ENCODE measurements around the gene TMTC4.

The TMTC4 gene

DNA sequence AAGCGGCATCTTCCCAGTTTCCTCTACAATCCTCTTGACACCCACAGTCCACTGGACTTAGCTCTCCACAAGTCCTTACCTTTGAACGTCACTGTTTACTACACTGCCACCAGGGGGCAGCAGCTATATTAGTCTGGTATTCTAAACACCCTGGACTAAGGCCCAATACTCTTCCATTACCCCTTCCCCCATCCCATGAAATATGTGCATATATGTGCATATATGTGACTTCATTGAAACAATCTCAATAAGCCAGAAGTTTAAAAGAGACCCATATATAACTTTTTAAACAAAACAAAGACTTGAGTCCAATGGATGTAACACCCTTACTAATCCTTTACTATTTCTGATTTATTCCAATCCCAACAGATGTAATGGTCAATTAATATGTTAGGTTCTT is 101.5 kb downstream of the TMTC4 start:
- TF ChIP-seq POLR2A (IDR thresholded peaks at IDR 0.05; ENCODE audit: extremely low read depth, insufficient read length) = no peak
- TF ChIP-seq, protein P1, sequence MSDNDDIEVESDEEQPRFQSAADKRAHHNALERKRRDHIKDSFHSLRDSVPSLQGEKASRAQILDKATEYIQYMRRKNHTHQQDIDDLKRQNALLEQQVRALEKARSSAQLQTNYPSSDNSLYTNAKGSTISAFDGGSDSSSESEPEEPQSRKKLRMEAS (IDR thresholded peaks at IDR 0.05; ENCODE audit: low read depth, low read length) = no peak
- TF ChIP-seq, protein P2, sequence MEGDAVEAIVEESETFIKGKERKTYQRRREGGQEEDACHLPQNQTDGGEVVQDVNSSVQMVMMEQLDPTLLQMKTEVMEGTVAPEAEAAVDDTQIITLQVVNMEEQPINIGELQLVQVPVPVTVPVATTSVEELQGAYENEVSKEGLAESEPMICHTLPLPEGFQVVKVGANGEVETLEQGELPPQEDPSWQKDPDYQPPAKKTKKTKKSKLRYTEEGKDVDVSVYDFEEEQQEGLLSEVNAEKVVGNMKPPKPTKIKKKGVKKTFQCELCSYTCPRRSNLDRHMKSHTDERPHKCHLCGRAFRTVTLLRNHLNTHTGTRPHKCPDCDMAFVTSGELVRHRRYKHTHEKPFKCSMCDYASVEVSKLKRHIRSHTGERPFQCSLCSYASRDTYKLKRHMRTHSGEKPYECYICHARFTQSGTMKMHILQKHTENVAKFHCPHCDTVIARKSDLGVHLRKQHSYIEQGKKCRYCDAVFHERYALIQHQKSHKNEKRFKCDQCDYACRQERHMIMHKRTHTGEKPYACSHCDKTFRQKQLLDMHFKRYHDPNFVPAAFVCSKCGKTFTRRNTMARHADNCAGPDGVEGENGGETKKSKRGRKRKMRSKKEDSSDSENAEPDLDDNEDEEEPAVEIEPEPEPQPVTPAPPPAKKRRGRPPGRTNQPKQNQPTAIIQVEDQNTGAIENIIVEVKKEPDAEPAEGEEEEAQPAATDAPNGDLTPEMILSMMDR (IDR thresholded peaks at IDR 0.05; ENCODE audit: low read depth, low read length) = peak; percentile 79
- TF ChIP-seq MYC (IDR thresholded peaks at IDR 0.05; ENCODE audit: low read depth, low read length) = no peak
- no peak overlapping the region for H3K4me3 ChIP-seq (ENCODE audit: low read depth, low read length)
- DNase-seq (ENCODE audit: low read depth) = peak; percentile 82

DNA sequence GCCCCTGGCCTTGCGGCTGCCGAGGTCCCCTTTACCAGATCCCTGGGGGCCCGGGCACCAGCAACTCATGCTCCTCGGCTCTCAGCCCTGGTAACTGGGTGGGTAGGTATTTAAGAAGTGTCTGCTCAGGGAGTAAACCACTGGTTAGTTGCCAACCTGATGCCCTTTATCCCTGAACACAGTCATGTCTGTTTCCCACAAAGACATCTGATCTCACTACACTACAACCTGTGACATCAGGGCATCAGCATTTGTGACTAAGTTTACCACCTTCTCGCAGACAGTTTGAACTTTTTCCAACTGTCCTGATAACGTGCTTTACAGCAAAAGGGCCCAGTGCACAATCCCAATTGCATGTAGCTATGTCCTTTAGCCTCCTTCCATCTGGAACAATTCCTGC is 108.1 kb downstream of the TMTC4 start:
- H3K4me3 ChIP-seq (ENCODE audit: low read depth, low read length) = no peak overlapping the region
- TF ChIP-seq, protein P1 (IDR thresholded peaks at IDR 0.05; ENCODE audit: low read depth, low read length) = no peak
- TF ChIP-seq, protein P2 (IDR thresholded peaks at IDR 0.05; ENCODE audit: low read depth, low read length) = no peak
- TF ChIP-seq MYC (IDR thresholded peaks at IDR 0.05; ENCODE audit: low read depth, low read length) (no peak), POLR2A (IDR thresholded peaks at IDR 0.05; ENCODE audit: extremely low read depth, insufficient read length) (no peak)
- DNase-seq (ENCODE audit: low read depth) = no peak

DNA sequence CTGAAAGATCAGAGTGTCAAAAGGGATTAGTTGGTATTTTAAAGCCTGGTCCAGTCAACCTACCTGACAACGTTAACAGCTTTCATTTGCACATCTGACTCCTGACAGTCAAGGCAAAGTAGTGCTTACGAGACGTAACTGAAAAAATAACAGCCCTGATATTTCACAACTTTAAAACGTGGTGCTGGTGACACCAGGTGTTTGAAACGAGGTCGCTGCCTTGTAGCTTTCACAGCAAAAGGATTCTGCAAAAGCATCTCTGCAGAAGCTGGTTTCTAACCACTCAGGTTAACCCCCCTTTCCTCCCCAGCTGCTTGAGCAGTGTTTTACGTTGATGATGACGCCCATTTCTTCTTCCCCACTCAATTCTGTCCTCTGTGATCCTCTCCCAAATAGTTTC is 109.3 kb downstream of the TMTC4 start:
- H3K4me3 ChIP-seq (ENCODE audit: low read depth, low read length) = no peak overlapping the region
- DNase-seq (ENCODE audit: low read depth) = no peak
- TF ChIP-seq POLR2A (IDR thresholded peaks at IDR 0.05; ENCODE audit: extremely low read depth, insufficient read length) = no peak
- TF ChIP-seq, protein P1 (IDR thresholded peaks at IDR 0.05; ENCODE audit: low read depth, low read length) = no peak
- TF ChIP-seq MYC (IDR thresholded peaks at IDR 0.05; ENCODE audit: low read depth, low read length) = no peak
- TF ChIP-seq, protein P2 (IDR thresholded peaks at IDR 0.05; ENCODE audit: low read depth, low read length) = no peak

DNA sequence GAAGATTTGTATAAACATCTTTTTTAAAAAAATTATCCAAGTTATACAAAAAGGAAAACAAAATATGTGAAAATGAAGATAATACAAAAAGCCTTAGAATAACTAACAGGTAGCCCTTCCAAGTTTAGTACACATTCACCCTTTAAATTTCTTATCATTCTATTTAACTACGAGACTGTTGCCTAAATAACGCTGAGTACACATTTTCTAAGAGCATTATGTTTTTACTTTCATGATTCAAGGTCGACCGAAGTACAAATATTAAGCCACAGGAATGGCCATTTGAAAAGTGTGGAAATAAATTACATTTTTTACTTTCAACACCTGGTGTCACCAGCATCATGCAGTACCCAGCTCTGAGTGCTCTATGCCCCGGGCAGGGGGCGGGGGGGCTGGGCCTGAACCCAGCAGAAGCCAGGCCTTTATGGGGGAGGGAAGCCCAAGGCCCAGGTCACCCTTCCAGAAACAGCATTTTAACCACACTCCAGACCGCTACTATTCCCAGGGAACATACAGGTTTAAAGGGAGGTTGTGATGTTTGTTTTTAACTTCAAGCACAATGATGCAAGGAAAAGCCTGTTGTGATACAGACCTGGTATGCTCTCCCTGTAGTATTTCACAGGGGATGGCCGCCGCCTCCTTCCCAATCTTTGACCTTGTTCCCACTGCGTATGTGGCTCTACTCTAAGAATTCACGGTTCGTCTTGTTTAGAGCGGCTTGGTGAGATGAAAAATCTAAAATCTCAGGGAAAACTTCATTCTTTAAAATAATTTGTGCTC is 110.0 kb downstream of the TMTC4 start:
- no peak overlapping the region for H3K4me3 ChIP-seq (ENCODE audit: low read depth, low read length)
- TF ChIP-seq POLR2A (IDR thresholded peaks at IDR 0.05; ENCODE audit: extremely low read depth, insufficient read length) = no peak
- TF ChIP-seq MYC (IDR thresholded peaks at IDR 0.05; ENCODE audit: low read depth, low read length) = no peak
- TF ChIP-seq, protein P2 (IDR thresholded peaks at IDR 0.05; ENCODE audit: low read depth, low read length) = no peak
- TF ChIP-seq, protein P1 (IDR thresholded peaks at IDR 0.05; ENCODE audit: low read depth, low read length) = no peak
- no peak for DNase-seq (ENCODE audit: low read depth)

DNA sequence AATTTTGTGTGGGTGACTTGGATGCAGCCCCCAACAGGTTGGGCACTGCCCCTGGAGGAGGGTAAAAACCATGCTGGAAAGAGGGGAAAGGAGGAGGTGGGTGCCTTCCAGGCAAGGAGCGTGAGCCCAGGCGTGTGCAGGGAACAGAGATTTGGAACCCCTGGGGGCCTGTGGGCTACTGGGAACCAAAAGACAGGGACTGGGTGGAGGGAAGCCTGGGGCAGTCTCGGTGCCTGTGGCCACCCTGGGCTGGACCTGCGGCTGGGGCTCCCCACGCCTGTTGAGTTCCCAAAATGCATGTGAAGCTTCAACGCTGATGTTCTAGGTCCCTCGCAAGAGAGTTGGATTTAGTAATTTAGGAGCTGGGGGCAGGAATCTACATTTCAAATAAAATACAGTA is 110.8 kb downstream of the TMTC4 start:
- H3K4me3 ChIP-seq (ENCODE audit: low read depth, low read length) = no peak overlapping the region
- no peak for TF ChIP-seq MYC (IDR thresholded peaks at IDR 0.05; ENCODE audit: low read depth, low read length)
- TF ChIP-seq POLR2A (IDR thresholded peaks at IDR 0.05; ENCODE audit: extremely low read depth, insufficient read length) = no peak
- TF ChIP-seq, protein P1 (IDR thresholded peaks at IDR 0.05; ENCODE audit: low read depth, low read length) = no peak
- TF ChIP-seq, protein P2 (IDR thresholded peaks at IDR 0.05; ENCODE audit: low read depth, low read length) = no peak
- DNase-seq (ENCODE audit: low read depth) = no peak

All from NB4 (cell line).